Measurements from ENCODE around the gene EML3. TPM values are rescaled to one million over a fixed set of nuclear protein-coding genes. Genes with fewer than 3 reads are reported as not detected.
"Not testable (repeated sequence)": the region's sequence is repeated elsewhere in the genome, so short reads cannot be mapped to it uniquely, and the experiment has no call there.

The EML3 gene
- total RNA-seq, 4 donors from 2014 or later: 64.9 to 138 (median 93.9) TPM

GRCh38 chr11:62569611-62570010 lies 43.0 kb downstream of the EML3 start:
- DNase-seq (ENCODE audit: low spot score in 2 of 2): no peak
- TF ChIP-seq POLR2A (IDR thresholded peaks at IDR 0.05) (no peak), EP300 (IDR thresholded peaks at IDR 0.05) (no peak)
- TF ChIP-seq, protein P1, sequence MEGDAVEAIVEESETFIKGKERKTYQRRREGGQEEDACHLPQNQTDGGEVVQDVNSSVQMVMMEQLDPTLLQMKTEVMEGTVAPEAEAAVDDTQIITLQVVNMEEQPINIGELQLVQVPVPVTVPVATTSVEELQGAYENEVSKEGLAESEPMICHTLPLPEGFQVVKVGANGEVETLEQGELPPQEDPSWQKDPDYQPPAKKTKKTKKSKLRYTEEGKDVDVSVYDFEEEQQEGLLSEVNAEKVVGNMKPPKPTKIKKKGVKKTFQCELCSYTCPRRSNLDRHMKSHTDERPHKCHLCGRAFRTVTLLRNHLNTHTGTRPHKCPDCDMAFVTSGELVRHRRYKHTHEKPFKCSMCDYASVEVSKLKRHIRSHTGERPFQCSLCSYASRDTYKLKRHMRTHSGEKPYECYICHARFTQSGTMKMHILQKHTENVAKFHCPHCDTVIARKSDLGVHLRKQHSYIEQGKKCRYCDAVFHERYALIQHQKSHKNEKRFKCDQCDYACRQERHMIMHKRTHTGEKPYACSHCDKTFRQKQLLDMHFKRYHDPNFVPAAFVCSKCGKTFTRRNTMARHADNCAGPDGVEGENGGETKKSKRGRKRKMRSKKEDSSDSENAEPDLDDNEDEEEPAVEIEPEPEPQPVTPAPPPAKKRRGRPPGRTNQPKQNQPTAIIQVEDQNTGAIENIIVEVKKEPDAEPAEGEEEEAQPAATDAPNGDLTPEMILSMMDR (IDR thresholded peaks at IDR 0.05): no peak
- Histone ChIP-seq H3K4me3 (no peak overlapping the region), H3K9me3 (no peaks in the 10 kb centered on the region), H3K27me3 (no peaks in the 10 kb centered on the region), H3K27ac (no peak overlapping the region), H3K4me1 (peaks cover 0 to 44% (median 12%) of the 10 kb centered on the region in 4 donors), H3K36me3 (peaks cover 0 to 80% (median 39%) of the 10 kb centered on the region in 3 donors)
- 71 to 77% methylated on average over 1 of the region's 1 CpG for WGBS, 2 donors

DNA sequence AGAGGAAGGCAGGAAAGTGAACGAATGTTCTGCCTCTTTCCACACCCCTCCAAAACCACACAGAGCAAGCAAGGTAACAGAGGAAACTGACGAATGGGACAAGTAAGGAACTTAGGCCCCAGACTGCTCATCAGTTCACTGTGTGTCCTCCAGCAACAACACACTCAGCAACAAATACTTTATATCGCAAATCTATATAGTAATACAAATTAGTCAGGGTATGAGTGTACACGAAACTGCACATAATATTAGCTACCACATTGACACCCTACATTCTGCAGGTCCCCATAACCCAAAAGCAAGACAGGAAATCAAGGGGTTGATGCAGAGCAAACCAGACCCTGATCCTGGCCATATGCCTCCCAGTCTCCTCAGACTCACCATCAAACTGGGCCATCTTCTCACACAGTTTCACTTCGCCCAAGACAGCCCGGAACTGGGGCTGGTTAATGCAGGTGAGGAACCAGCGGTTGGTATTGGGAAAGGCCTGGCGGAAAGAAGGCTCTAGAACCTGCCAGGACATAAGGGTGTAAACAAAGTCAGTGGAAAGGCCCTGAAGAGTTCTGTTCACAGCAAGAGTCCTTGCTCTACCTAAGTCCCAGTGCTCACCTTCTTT lies 45.4 kb downstream of the EML3 start:
- H3K4me3 ChIP-seq: no peak overlapping the region
- no peak for DNase-seq (ENCODE audit: low spot score in 2 of 2)
- no peak overlapping the region for H3K27ac ChIP-seq
- peaks cover 0 to 100% (median 40%) of the 10 kb centered on the region in 3 donors for H3K36me3 ChIP-seq
- no peaks in the 10 kb centered on the region for H3K9me3 ChIP-seq
- H3K27me3 ChIP-seq: no peaks in the 10 kb centered on the region
- 82 to 83% methylated on average over 8 of the region's 8 CpGs for WGBS, 2 donors
- H3K4me1 ChIP-seq: peaks cover 0 to 46% (median 4%) of the 10 kb centered on the region in 4 donors
- TF ChIP-seq, protein P1 (IDR thresholded peaks at IDR 0.05): no peak
- TF ChIP-seq POLR2A (IDR thresholded peaks at IDR 0.05) (no peak), EP300 (IDR thresholded peaks at IDR 0.05) (no peak)

DNA sequence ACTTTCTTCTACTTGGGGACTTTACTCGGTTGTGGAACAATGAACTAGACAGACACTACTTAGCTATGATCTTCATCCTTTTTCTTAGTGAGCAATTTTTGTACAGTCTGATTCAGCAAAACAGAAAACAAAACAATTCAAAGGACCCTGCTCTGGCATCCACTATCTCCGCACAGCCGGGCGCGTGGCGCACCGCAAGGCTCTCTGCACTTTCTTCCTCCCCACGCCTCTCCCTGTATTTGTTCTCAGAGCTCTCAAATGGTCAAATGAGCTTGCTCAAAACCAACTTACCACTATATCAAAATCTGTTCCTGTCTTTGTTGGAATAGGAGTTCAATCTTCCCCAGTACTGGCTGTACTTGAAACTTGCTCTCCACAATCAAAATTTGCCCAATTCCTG lies 46.3 kb downstream of the EML3 start:
- Histone ChIP-seq H3K9me3 (no peaks in the 10 kb centered on the region), H3K36me3 (peaks cover 0 to 97% (median 32%) of the 10 kb centered on the region in 3 donors), H3K27me3 (no peaks in the 10 kb centered on the region), H3K4me1 (peaks cover 0 to 38% (median under 1%) of the 10 kb centered on the region in 4 donors), H3K4me3 (no peak overlapping the region), H3K27ac (no peak overlapping the region)
- WGBS, 2 donors: 84 to 91% methylated on average over 8 of the region's 8 CpGs
- TF ChIP-seq, protein P1 (IDR thresholded peaks at IDR 0.05): no peak
- no peak for TF ChIP-seq EP300 (IDR thresholded peaks at IDR 0.05)
- TF ChIP-seq POLR2A (IDR thresholded peaks at IDR 0.05): no peak
- DNase-seq (ENCODE audit: low spot score in 2 of 2): no peak

DNA sequence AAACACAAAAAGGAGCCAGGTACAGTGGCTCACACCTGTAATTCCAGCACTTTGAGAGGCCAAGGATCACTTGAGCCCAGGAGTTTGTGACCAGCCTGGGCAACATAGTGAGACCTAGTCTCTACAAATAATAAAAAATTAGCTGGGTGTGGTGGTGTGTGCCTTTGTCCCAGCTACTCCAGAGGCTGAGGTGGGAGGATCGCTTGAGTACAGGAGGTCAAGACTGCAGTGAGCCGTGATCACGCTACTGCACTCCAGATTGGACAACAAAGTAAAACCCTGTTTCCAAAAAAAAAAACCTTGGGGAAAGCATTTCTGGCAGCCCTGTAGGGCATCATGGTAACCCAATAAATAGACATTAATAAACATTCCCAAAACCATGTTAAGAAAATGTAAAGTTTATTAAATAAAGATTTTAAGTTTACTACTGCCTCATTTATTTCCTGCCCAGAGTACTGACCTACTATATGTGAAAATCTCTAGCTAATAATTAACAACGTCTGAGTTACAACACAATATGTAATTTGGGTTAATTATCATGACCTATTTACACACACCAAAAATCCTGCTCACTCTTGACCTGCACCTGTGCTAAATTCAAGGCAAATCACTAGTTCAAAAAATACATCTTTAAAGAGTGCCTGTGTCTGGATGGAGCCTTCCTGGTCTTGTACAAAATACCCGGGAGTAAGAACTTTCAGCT lies 47.3 kb downstream of the EML3 start:
- TF ChIP-seq, protein P1 (IDR thresholded peaks at IDR 0.05): no peak
- TF ChIP-seq POLR2A (IDR thresholded peaks at IDR 0.05) (no peak), EP300 (IDR thresholded peaks at IDR 0.05) (no peak)
- no peak for DNase-seq (ENCODE audit: low spot score in 2 of 2)
- no peaks in the 10 kb centered on the region for H3K9me3 ChIP-seq
- 53 to 61% methylated on average over 5 of the region's 5 CpGs for WGBS, 2 donors
- no peaks in the 10 kb centered on the region for H3K27me3 ChIP-seq
- peak overlapping the region in 1 of 4 donors; percentile 29 for H3K27ac ChIP-seq
- H3K36me3 ChIP-seq: peaks cover 0 to 87% (median 22%) of the 10 kb centered on the region in 3 donors
- no peak overlapping the region for H3K4me3 ChIP-seq
- H3K4me1 ChIP-seq: peaks cover 0 to 41% (median 8%) of the 10 kb centered on the region in 4 donors

- not testable (repeated sequence) for H3K27me3 ChIP-seq; H3K4me3 ChIP-seq; DNase-seq (ENCODE audit: low spot score in 2 of 2); H3K9me3 ChIP-seq
- Histone ChIP-seq H3K27ac (peak overlapping the region in 2 of 4 donors; percentile 86 to 87), H3K36me3 (peaks cover 3 to 74% (median 11%) of the 10 kb centered on the region in 3 donors), H3K4me1 (peaks cover under 1 to 61% (median 17%) of the 10 kb centered on the region in 4 donors)
- whole genome bisulfite sequencing, 2 donors: 59 to 72% methylated on average over 3 of the region's 3 CpGs
These were observed 50.8 kb downstream of the EML3 start for GRCh38 chr11:62561677-62562230.
